ENCODE data around the gene RERG.

Gene RERG

GRCh38 chr12:15216036-15216889 lies 5.0 kb downstream of the RERG start:
- DNase-seq, result no peak

- no peak for DNase-seq
Observed at GRCh38 chr12:15214851-15215601, 6.2 kb downstream of the RERG start.

GRCh38 chr12:15212930-15213329 lies 8.3 kb downstream of the RERG start:
- DNase-seq, result no peak

- no peak for DNase-seq
Observed at GRCh38 chr12:15209782-15210181, 11.4 kb downstream of the RERG start.

GRCh38 chr12:15208871-15209656 lies 12.2 kb downstream of the RERG start:
- no peak for DNase-seq

- no peak for DNase-seq
Observed at GRCh38 chr12:15208140-15208539, 13.1 kb downstream of the RERG start.

GRCh38 chr12:15206831-15207389 lies 14.3 kb downstream of the RERG start:
- DNase-seq, result no peak

GRCh38 chr12:15206338-15206737 lies 14.9 kb downstream of the RERG start:
- no peak for DNase-seq

GRCh38 chr12:15205341-15206010 lies 15.7 kb downstream of the RERG start:
- DNase-seq, result no peak

GRCh38 chr12:15201456-15201855 lies 19.8 kb downstream of the RERG start:
- DNase-seq, result no peak

GRCh38 chr12:15201056-15201455 lies 20.2 kb downstream of the RERG start:
- no peak for DNase-seq

GRCh38 chr12:15200641-15201040 lies 20.6 kb downstream of the RERG start:
- DNase-seq, result no peak

- no peak for DNase-seq
Observed at GRCh38 chr12:15199930-15200329, 21.3 kb downstream of the RERG start.

GRCh38 chr12:15196678-15197505 lies 24.3 kb downstream of the RERG start:
- DNase-seq, result no peak

- no peak for DNase-seq
Observed at GRCh38 chr12:15196221-15196620, 25.0 kb downstream of the RERG start.

GRCh38 chr12:15194456-15195368 lies 26.5 kb downstream of the RERG start:
- no peak for DNase-seq

GRCh38 chr12:15193946-15194345 lies 27.3 kb downstream of the RERG start:
- DNase-seq, result no peak

- DNase-seq, result no peak
Observed at GRCh38 chr12:15192720-15193119, 28.5 kb downstream of the RERG start.

GRCh38 chr12:15188127-15188526 lies 33.1 kb downstream of the RERG start:
- no peak for DNase-seq

- DNase-seq, result no peak
Observed at GRCh38 chr12:15186597-15186996, 34.6 kb downstream of the RERG start.

All from NCI-H510A (cell line).